ENCODE data around the gene LTC4S. TPM values are rescaled to one million over a fixed set of nuclear protein-coding genes. Genes with fewer than 3 reads are reported as not detected.
A peak's percentile ranks its signal among the peaks of the same experiment; 100 is the strongest.

The LTC4S gene
- total RNA-seq, 1 donor from 2014 or later, result 5.5 TPM

GRCh38 chr5:179777456-179777855 lies 16.3 kb upstream of the LTC4S start:
- H3K4me1 Mint-ChIP-seq (ENCODE audit: low read depth), result no peaks in the 10 kb centered on the region
- H3K9me3 Mint-ChIP-seq (ENCODE audit: low read depth), result no peaks in the 10 kb centered on the region
- H3K27me3 Mint-ChIP-seq, result no peaks in the 10 kb centered on the region
- no peak for DNase-seq (ENCODE audit: low spot score, unreplicated experiment)
- H3K4me3 Mint-ChIP-seq (ENCODE audit: low read depth), result no peak overlapping the region
- TF ChIP-seq CTCF (IDR thresholded peaks at IDR 0.05; ENCODE audit: unreplicated experiment), result no peak
- peaks cover 20% of the 10 kb centered on the region for H3K36me3 Mint-ChIP-seq (ENCODE audit: insufficient read depth)
- H3K27ac Mint-ChIP-seq, result no peak overlapping the region

- H3K9me3 Mint-ChIP-seq (ENCODE audit: low read depth), result no peaks in the 10 kb centered on the region
These were observed 15.9 kb upstream of the LTC4S start for GRCh38 chr5:179777909-179778308.

DNA sequence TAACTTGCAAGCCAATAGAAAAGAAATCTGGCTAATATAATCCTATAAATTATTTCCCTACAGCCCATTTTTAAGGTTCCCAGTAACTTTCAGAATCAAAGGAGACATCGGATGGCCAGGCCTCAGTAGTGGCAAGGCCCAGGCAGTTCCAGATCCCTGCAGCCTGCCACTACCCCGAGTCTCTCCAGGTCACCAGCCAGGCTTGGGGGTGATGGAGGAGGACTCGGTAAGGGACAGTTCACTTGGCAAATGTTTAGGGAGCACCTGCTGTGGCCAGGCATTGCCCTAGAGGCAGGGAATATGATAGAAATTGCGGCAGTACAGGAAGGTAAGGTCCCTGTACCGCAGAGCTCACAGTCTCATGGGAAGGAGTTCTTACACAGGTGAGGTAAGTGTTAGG lies 15.2 kb upstream of the LTC4S start:
- no peak for DNase-seq (ENCODE audit: low spot score, unreplicated experiment)
- Mint-ChIP-seq H3K36me3 (ENCODE audit: insufficient read depth) (peaks cover 14% of the 10 kb centered on the region), H3K9me3 (ENCODE audit: low read depth) (no peaks in the 10 kb centered on the region), H3K27ac (peak overlapping the region; percentile 36), H3K27me3 (no peaks in the 10 kb centered on the region), H3K4me1 (ENCODE audit: low read depth) (no peaks in the 10 kb centered on the region), H3K4me3 (ENCODE audit: low read depth) (no peak overlapping the region)
- TF ChIP-seq CTCF (IDR thresholded peaks at IDR 0.05; ENCODE audit: unreplicated experiment), result no peak

More at GRCh38 chr5:179777909-179778308, 15.9 kb upstream of the LTC4S start:
- Mint-ChIP-seq H3K4me3 (ENCODE audit: low read depth) (no peak overlapping the region), H3K27ac (no peak overlapping the region), H3K36me3 (ENCODE audit: insufficient read depth) (peaks cover 18% of the 10 kb centered on the region), H3K27me3 (no peaks in the 10 kb centered on the region), H3K4me1 (ENCODE audit: low read depth) (no peaks in the 10 kb centered on the region)
- no peak for TF ChIP-seq CTCF (IDR thresholded peaks at IDR 0.05; ENCODE audit: unreplicated experiment)
- no peak for DNase-seq (ENCODE audit: low spot score, unreplicated experiment)

DNA sequence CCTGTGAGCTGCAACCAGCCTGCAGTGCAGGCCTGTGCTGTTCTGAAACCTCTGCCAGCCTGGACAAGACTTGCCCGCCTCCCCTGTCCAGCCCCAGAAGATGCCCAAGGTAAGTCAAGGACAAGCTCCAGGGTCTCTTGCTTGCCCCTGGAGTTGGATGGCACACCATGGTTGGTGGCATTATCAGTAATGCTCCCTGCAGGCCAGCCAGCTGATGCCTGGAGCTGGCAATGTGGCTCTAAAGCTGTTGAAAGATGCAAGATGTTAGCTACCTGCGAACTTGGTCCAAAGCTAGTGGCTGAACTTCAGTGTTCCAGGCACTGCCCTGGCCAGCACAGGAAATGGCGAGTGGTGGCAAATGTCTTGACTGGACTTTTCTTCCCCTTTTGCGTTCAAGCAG lies 14.0 kb upstream of the LTC4S start:
- no peak overlapping the region for H3K4me3 Mint-ChIP-seq (ENCODE audit: low read depth)

GRCh38 chr5:179780362-179780761 lies 13.4 kb upstream of the LTC4S start:
- DNase-seq (ENCODE audit: low spot score, unreplicated experiment), result no peak
- peak overlapping the region; percentile 56 for H3K27ac Mint-ChIP-seq
- H3K36me3 Mint-ChIP-seq (ENCODE audit: insufficient read depth), result peaks cover 14% of the 10 kb centered on the region
- no peaks in the 10 kb centered on the region for H3K4me1 Mint-ChIP-seq (ENCODE audit: low read depth)
- H3K9me3 Mint-ChIP-seq (ENCODE audit: low read depth), result no peaks in the 10 kb centered on the region
- H3K27me3 Mint-ChIP-seq, result no peaks in the 10 kb centered on the region
- no peak overlapping the region for H3K4me3 Mint-ChIP-seq (ENCODE audit: low read depth)
- no peak for TF ChIP-seq CTCF (IDR thresholded peaks at IDR 0.05; ENCODE audit: unreplicated experiment)

More for the DNA sequence above, 14.0 kb upstream of the LTC4S start:
- Mint-ChIP-seq H3K36me3 (ENCODE audit: insufficient read depth) (peaks cover 14% of the 10 kb centered on the region), H3K4me1 (ENCODE audit: low read depth) (no peaks in the 10 kb centered on the region), H3K27ac (peak overlapping the region; percentile 65), H3K9me3 (ENCODE audit: low read depth) (no peaks in the 10 kb centered on the region), H3K27me3 (no peaks in the 10 kb centered on the region)
- no peak for DNase-seq (ENCODE audit: low spot score, unreplicated experiment)
- TF ChIP-seq CTCF (IDR thresholded peaks at IDR 0.05; ENCODE audit: unreplicated experiment), result no peak

Measured in progenitor cell of endocrine pancreas (in vitro differentiated cells).